GM13977 (cell line): ENCODE measurements around the gene DCAF11.

ENCODE experiments used
- DNase-seq: peaks from one replicate; pipeline ENCODE4 v3.0.0; 2012; ENCODE audit warnings: low spot score
- in situ Hi-C: fragments of 300-500 bp; cut with MboI; formaldehyde crosslinking; loops from one replicate; pipeline ENCODE4 v1.12.0; 2022; ENCODE audit warnings: low sequenced_read_pairs, low pct_unique_long_range_greater_than_20kb, mixed read lengths, inconsistent platforms; ENCODE audit not compliant: unreplicated experiment
- TF ChIP-seq, protein P1 (sequence below): IDR thresholded peaks from 2 replicates; pipeline ENCODE4 v1.5.1; 2012; ENCODE audit warnings: mild to moderate bottlenecking, control low read depth; ENCODE audit not compliant: insufficient read depth; ENCODE audit errors: extremely low read depth, missing control alignments

The DCAF11 gene

DNA sequence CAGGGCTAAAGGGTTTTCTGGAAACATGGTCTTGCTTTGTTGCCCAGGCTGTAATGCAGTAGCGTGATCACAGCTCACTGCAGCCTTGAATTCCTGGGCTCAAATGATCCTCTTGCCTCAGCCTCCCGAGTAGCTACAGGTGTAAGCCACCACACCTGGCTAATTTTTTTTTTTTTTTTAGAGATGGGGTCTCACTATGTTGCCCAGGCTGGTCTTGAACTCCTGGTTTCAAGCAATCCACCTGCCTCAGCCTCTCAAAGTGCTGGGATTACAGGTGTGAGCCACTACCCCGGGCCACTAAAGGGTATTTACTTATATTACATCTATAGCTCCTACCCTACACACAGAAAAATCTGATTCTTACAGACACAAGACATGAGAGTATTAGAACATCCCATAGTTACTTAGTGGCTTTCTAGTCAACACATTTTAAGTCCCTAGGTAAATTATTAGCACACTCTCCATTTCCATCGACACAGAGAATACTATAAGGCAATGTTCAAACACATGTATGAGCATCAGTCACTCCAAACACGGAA is 6.2 kb upstream of the DCAF11 start:
- TF ChIP-seq, protein P1, sequence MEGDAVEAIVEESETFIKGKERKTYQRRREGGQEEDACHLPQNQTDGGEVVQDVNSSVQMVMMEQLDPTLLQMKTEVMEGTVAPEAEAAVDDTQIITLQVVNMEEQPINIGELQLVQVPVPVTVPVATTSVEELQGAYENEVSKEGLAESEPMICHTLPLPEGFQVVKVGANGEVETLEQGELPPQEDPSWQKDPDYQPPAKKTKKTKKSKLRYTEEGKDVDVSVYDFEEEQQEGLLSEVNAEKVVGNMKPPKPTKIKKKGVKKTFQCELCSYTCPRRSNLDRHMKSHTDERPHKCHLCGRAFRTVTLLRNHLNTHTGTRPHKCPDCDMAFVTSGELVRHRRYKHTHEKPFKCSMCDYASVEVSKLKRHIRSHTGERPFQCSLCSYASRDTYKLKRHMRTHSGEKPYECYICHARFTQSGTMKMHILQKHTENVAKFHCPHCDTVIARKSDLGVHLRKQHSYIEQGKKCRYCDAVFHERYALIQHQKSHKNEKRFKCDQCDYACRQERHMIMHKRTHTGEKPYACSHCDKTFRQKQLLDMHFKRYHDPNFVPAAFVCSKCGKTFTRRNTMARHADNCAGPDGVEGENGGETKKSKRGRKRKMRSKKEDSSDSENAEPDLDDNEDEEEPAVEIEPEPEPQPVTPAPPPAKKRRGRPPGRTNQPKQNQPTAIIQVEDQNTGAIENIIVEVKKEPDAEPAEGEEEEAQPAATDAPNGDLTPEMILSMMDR, result no peak
- DNase-seq, result no peak
- in situ Hi-C loops, result no loop called here

- DNase-seq, result no peak
- in situ Hi-C loops, result no loop called here
- TF ChIP-seq, protein P1, result no peak
These were observed 4.5 kb upstream of the DCAF11 start for GRCh38 chr14:24110060-24110459.

DNA sequence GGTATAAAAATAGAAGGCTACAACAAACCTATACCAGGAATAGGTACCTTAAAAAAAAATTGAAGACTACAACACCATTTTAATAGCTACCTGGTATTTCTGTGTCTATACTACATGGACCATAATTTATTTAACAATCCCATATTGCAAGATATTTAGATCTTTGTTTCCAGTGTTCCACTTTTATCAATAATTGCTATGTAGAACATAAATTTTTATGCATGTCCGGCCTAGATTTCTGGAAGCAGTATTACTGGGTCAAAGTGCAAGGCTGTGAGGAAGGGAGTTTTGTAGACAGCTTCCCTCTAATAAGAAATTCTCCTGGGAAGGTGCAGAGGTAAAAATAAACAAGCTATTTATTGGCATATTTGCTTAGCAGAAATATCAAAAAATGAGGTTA is 4.1 kb upstream of the DCAF11 start:
- in situ Hi-C loops, result no loop called here
- no peak for DNase-seq
- TF ChIP-seq, protein P1, result no peak

DNA sequence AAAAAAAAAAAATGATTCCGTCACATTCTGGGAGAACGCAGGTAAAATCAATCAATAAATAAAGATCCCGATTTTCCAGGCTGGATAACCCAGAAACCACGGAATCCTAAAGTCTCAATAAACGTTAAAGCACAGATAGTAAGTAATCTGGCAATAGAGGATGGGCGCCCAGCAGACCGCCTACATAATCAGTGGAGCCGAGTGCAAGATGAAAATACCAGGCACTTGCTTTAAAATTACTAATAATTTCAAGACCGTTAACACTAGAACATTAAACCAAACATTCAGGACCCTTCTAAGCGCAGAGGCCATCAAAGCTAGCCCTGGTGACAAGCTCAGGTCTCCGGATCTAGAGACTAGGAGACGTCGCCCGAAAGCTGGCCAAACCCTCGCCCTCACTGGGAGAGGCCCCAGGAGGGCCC is 1.2 kb upstream of the DCAF11 start:
- no peak for DNase-seq
- TF ChIP-seq, protein P1, result no peak
- in situ Hi-C loops, result no loop called here

DNA sequence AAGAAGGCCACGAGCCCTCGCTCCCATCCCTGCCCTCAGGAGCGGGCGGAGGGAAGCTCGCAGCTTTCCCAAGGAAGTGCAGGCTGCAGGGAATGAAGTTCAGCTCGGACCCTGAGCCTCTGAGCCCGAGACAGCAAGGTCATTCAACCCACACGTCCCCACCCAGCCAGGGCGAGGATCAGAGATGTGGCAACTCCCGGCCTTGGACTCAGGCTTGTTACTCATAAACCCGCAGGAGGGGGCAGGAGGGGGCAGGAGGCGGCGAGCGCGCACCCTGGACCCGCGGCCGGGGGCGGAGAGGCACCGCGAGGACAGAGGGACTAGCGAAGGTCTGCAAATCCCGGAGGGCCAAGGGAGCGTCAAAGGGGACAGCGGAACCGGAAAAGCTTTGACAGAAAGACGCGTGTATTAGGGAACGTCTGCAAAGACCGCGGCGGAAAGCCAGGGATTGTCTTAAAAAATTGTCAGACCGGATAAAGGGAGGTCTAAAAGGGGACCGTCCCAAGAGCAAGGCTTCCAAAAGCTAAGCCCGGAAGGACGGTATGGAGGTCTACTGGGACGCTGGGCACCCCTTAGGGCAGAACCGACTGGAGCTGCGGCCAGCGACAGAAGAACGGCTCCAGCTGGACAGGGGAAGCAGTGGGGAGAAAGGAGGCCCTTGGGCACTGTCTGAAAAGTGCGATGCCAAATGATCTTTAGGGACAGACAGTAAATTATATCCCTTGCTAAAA is 611 bp upstream of the DCAF11 start:
- in situ Hi-C loops, result no loop called here
- TF ChIP-seq, protein P1, result no peak
- peak; percentile 81 for DNase-seq

DNA sequence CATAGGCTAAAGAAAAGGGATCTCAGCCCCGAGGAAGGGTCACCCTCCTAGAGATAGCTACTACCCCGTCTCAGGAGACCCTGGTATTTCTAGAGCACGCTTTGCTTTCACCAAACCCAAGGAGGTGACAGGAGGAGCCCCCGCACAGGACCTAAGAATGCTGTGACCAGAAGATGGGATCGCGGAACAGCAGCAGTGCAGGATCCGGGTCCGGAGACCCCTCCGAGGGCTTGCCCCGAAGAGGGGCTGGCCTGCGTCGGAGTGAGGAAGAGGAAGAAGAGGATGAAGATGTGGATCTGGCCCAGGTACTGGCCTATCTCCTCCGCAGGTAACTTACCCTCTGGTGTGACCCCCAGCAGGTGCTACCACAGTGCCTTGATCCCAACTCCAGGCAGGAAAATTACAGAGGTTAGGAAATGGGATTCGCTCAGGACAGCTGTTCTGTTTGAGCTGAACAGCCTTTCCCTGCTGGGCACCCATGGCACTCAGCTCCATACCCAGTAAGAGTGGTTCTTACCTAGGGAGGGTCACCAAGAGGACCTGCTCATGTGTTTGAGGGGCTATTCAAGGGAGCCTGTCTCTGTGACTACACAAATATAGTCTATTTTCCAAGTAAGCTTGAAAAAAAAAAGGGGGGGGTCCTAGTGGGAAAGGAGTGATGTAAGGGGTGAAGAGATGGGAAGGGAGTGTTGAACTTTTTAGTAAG is 998 bp downstream of the DCAF11 start:
- no peak for DNase-seq
- in situ Hi-C loops, result no loop called here
- TF ChIP-seq, protein P1, result no peak
